IMR-90 (cell line): ENCODE measurements around the gene NR1I2.

Experiments used
- CEBPB ChIP-seq: IDR thresholded peaks from 2 replicates; pipeline ENCODE4 v1.6.1; 2012; ENCODE audit warnings: low read depth, low read length, improper control_type of control experiment
- FOS ChIP-seq: fragments of 150-350 bp; IDR thresholded peaks from 2 replicates; pipeline ENCODE4 v1.6.1; 2016; ENCODE audit warnings: low read depth, low read length
- MAFK ChIP-seq: IDR thresholded peaks from 2 replicates; pipeline ENCODE4 v1.6.1; 2012; ENCODE audit warnings: low read depth, low read length, improper control_type of control experiment
- MXI1 ChIP-seq: IDR thresholded peaks from 2 replicates; pipeline ENCODE4 v1.6.1; 2012; ENCODE audit warnings: low read depth, mild to moderate bottlenecking, low read length, moderate library complexity, borderline replicate concordance
- POLR2A ChIP-seq: IDR thresholded peaks from 2 replicates; pipeline ENCODE4 v1.6.1; 2012; ENCODE audit warnings: mild to moderate bottlenecking, low read depth, low read length
- RAD21 ChIP-seq: IDR thresholded peaks from 2 replicates; pipeline ENCODE4 v1.6.1; 2012; ENCODE audit warnings: low read length, improper control_type of control experiment
- RCOR1 ChIP-seq: IDR thresholded peaks from 2 replicates; pipeline ENCODE4 v1.6.1; 2012; ENCODE audit warnings: mild to moderate bottlenecking, low read length, improper control_type of control experiment; ENCODE audit not compliant: insufficient replicate concordance
- SMC3 ChIP-seq: fragments of 150-350 bp; IDR thresholded peaks from 2 replicates; pipeline ENCODE4 v1.6.1; 2016; ENCODE audit warnings: low read depth, mild to moderate bottlenecking, antibody characterized with exemption, low read length, moderate library complexity
- TF ChIP-seq, protein P1 (sequence below): conservative IDR thresholded peaks from 2 replicates; pipeline ENCODE4 v1.5.1; 2012; ENCODE audit warnings: mild to moderate bottlenecking, low read depth, low read length, improper control_type of control experiment

DNA sequence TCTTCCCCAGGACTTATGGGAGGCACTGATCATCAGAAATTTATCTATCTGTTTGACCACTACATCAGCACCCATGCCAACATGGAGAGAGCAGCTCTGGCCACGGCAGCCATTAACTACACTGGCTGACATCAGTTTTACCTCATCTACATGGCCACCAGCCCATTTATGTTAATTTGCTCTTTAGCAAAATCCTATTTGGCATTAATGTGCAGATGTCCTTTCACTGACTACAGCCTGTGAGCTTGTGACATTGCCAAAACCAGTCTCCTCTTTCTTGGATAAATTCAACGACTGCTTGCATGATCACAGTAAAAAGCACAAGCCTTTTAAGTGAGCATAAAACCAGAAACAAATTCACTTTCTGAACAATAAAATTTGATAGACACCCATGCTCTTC, 47.5 kb downstream of the NR1I2 start:
- TF ChIP-seq, protein P1, sequence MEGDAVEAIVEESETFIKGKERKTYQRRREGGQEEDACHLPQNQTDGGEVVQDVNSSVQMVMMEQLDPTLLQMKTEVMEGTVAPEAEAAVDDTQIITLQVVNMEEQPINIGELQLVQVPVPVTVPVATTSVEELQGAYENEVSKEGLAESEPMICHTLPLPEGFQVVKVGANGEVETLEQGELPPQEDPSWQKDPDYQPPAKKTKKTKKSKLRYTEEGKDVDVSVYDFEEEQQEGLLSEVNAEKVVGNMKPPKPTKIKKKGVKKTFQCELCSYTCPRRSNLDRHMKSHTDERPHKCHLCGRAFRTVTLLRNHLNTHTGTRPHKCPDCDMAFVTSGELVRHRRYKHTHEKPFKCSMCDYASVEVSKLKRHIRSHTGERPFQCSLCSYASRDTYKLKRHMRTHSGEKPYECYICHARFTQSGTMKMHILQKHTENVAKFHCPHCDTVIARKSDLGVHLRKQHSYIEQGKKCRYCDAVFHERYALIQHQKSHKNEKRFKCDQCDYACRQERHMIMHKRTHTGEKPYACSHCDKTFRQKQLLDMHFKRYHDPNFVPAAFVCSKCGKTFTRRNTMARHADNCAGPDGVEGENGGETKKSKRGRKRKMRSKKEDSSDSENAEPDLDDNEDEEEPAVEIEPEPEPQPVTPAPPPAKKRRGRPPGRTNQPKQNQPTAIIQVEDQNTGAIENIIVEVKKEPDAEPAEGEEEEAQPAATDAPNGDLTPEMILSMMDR: no peak
- TF ChIP-seq RAD21 (no peak), CEBPB (no peak), MAFK (no peak), POLR2A (no peak), MXI1 (no peak), FOS (no peak), RCOR1 (no peak), SMC3 (no peak)
